Measurements from ENCODE around the gene TSHZ2.
"Not testable (repeated sequence)": the region's sequence is repeated elsewhere in the genome, so short reads cannot be mapped to it uniquely, and the experiment has no call there.

Gene TSHZ2

GRCh38 chr20:52964131-52964530, 8.0 kb upstream of the TSHZ2 start:
- no peak for DNase-seq

DNA sequence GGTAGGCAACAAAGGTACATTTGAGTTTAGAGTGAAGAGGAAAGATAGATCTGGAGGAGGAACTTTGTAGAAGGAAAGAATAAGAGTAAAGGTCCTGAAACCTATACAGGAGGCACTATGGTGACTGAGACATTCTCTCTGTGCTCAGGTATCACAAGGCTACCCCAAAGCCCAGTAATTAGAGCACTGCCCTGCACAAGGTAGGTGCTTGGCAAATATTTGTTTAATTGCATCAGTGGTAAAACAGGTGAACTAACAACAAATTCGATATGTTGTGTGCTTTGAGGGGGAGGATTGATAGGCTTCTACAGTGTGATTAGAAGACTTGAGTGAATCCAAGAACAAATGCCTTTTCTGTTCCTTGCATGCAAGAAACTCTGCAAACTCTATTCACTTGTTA, 6.8 kb upstream of the TSHZ2 start:
- no peak for DNase-seq

GRCh38 chr20:52965819-52966218, 6.3 kb upstream of the TSHZ2 start:
- DNase-seq = no peak

- not testable (repeated sequence) for DNase-seq
These were observed 5.6 kb upstream of the TSHZ2 start for GRCh38 chr20:52966543-52966942.

- DNase-seq = no peak
These were observed 514 bp upstream of the TSHZ2 start for GRCh38 chr20:52971498-52972189.

DNA sequence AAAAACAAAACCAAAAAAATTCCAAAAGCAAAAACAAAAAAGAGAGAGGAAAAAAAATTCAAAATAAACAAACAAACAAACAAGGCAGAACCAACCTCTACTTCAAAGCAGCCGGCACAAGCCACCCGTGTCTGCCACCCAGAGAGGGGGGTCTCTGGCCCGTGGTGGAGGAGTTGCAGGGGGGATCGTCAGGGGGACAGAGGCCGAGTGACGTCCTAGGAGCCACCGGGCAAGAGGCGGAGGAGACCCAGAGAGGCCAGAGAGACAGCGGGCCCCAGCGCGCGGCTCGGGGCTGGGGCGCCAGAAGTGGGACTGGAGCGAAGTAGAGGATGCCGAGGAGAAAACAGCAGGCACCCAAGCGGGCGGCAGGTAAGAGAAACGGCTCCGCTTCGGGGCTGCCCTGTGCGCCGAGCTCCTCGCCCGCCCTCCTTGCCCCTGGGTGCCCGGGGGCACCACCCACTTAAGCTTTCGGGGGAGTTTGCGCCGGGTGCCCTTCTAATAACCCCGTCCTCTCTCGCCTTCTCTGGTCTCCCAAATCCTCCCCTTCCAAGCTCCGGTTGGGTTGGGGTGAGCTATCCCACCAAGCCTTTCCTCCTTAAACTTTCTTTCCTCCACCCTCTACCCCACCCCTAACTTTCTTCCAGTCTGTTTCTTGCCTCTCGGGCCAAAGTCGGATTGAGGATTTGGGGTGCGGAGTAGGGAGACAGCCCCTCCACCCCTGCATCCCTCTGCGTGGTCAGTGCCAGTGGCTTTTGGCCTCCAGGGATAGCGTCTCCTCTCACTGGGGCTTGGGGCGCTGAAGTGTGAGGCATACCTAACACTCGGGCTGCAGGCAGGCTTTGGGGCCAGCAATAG, 1.0 kb downstream of the TSHZ2 start:
- DNase-seq = no peak

DNA sequence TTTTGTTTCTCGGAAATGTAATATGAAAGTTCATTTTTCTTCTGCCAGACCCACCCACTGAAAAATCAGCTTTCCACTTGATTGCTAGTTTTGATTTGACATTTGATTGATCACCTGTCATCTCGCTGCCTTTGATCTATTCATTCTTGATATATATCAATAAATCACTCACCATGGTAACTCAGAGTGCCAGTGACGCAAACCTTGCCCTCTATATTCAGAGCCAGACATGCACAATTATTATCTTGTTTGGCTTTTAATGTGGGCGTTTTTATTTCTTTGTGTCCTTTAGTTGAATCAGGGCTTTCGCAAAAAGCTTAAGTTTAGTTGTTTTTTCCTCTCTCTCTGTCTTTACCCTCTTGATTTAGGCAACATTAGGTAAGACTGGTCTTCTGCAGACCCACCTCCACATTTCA, 2.0 kb downstream of the TSHZ2 start:
- no peak for DNase-seq

GRCh38 chr20:52975029-52975732, 3.0 kb downstream of the TSHZ2 start:
- no peak for DNase-seq

DNA sequence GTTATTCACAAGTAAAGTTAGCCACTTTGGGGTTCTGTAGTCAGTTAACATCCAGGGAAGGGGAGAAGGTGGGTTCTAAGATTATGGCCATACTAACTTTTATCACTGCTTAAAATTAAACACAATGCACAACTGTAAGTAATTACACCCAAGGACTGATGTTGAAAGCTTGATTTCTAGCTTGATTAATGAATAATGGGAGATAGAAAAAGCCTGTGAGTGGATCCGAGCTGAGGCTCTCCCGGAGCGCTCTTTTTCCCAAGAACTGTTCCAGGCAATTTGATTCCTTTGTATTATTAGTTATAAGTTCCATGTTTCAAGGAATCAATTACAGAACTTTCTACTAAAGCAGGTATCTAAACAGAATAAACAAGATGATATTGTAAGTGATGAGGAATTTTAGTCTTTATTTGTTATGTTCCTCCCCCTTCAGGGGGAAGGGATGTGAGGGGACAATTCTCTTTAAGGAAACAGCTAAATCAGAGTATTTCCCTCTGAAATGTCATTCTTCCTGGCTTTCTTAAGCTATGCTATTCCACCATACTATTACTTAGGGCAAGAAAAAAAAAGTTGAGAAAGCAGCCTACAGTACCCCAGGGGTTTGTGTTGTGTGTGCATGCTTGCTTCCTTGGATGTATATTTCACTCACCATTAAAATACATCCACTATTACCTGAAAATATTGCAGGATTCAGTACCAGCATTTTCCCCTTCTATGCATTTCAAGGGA, 3.8 kb downstream of the TSHZ2 start:
- DNase-seq = no peak

DNA sequence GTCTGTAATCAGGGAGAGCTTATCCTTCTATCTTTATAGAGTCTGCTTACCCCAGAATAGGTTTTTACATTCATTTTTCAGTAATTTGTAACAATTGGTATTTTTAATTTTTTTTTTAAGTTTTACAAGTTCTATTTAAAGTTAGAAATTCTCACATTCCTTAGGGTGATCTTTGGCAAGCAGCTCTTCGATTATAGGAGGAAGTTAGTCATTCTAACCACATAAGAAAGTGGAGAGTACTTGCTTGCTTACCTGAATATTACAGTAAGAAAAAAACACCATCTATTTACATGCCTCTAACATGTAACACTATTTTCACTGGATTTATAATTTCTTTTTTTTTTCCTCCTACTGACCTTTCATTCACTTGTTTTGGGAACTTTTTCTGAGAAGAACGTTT, 6.7 kb downstream of the TSHZ2 start:
- DNase-seq = no peak

DNA sequence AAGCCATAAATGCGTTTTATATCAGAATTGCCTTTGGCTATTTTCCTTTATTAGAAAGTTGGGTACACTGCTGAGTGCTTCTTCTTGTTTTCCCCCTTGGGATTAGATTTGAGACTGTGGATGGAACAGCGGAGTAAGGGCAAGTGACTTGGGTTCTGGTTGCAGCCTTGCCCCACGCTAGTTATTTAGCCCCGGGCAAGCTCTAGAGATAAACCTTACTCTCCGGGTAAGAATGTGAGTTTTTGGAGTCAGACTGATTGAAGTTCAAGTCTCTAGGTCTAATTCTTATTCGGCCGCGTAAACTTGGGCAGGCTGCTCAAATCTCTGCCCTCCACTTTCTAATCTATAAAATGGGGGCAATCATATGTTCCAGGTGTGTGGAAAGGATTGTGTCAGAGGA, 8.9 kb downstream of the TSHZ2 start:
- no peak for DNase-seq

DNA sequence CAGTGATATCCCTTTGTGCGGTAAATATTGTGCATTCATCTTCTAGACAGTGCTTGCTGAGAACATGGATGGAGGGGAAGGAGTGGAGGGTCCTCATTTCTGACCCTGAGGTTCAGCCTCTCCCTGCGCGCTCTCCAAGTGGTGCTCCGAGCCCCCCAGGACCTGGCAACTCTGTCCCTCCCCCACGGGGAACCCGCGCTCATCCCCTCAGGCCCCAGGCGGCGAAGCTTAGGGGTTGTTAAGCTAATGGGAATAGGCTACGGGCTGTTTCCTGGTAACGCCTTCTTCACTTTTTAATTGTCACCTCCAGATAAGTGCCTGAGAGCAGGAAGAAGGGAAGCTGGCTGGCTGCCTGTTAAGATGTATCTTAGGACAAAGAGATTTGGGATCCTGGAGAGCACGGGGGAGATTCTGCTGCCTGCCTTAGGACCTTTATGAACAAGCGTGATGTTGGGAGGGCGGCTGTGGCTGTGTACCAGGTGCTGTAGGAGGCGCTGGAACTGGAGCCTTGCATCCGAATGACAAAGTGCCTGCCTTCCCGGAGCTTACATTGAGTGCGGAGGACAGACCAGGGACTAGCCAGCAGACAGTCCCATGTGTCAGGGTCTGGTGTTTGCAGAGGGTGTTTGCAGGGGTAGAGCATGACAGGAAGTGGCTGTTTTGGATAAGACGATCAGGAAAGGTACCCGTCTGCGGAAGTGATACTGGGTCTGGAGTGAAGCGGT, 11.7 kb downstream of the TSHZ2 start:
- no peak for DNase-seq

GRCh38 chr20:52984451-52984810, 12.3 kb downstream of the TSHZ2 start:
- no peak for DNase-seq

GRCh38 chr20:52985687-52986086, 13.5 kb downstream of the TSHZ2 start:
- DNase-seq = no peak

DNA sequence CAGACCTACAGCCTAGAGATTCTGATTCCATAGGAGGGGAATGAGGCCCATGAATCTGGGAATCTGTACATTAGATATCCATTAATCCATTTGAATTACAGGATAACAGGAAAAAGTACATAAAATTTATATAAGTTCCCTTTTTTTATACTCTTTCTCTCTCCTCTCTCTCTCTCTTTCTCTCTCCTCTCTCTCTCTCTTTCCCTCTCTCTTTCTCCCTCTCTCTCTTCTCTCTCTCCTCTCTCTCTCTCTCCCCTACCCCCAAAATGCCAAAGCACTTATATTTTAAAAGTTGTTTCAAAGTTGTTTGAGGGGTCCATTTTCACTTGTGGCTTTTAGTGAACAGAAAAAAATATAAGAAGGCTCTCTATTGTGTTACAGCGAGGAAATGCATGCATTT, 15.1 kb downstream of the TSHZ2 start:
- DNase-seq = no peak

DNA sequence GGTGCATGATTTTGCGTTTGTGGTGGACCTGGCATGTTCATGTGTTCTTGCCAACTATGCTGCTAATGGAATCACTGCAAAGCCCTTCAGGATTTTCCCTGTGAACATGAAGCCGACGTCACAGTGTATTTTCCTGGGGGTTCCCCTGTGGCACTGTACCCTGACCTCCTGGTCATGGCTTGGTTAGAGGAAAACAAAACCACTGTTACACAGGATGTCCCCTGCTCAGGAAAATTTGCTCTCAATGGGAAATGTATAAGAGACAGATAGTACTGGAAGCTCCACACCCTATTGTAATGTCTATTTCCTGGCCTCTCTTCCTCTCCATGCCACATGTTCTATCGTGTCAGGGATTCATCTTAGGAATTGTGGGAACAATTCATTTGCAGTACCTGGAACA, 19.7 kb downstream of the TSHZ2 start:
- DNase-seq = no peak

DNA sequence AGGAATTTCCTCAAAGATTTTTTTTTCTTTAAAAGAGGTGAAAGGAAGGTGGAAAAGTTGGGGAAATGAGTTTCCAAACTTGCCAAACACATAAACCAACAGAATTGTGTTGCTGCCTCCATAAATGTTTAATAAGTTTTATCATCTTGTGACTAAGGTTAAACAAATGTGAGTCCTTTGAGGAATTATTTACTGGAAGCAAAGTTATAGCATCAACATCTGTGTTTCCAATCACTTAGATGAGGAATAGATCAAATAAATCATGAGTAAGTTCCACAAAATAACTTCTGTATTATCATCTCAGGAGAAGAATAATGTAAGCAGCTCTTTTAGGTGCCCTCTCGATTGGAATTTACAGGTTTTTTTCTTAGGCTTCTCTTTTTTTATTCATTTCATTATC, 20.5 kb downstream of the TSHZ2 start:
- no peak for DNase-seq

GRCh38 chr20:52993076-52993475, 20.9 kb downstream of the TSHZ2 start:
- no peak for DNase-seq

DNA sequence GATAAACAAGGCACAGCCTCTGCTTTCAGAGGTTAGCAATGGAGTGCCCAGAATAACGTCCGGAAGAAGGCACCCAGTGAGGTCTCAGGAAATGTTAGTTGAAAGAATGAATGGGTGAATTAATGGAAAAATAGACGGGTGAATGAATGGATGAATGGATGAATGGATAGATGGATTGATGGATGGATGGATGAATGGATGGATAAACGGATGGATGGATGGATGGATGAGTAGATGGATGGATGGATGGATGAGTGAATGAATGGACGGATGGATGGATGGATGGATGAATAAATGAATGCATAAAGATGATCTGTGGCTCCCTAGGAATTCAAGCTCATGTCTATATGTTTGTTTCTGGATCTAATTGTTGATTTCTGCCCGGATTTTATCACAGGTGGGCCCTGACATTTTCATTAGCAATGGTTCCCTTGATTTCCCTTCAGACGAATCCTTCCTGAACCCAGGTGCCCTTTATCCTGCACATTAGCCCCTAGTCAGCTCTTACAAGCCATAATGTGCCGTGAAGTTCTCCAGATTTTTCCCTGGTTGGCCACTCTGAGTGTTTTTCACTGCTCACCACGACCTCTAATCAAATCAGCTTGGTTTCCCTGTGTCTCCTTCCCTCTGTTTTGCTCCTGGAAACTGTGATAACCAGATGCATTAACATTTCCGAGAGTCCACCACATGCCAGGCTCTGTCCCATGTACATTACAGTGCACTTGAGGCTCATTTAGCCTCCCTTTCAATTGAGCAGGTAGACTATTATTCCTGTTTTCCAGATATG, 22.2 kb downstream of the TSHZ2 start:
- DNase-seq = no peak

GRCh38 chr20:52996130-52996529, 24.0 kb downstream of the TSHZ2 start:
- DNase-seq = no peak

GRCh38 chr20:52996658-52997057, 24.5 kb downstream of the TSHZ2 start:
- DNase-seq = no peak

Data from fibroblast of skin of scalp (primary cell).